GM12878 (cell line): ENCODE data around the gene FUT7. TPM values are rescaled to one million over a fixed set of nuclear protein-coding genes. Genes with fewer than 3 reads are reported as not detected.

ENCODE experiments used
- ATAC-seq: fragments of 200-7000 bp; cut with Tn5 transposase; 3 replicates; pipeline ENCODE4 v1.9.1; 2020; ENCODE audit warnings: mild to moderate bottlenecking, moderate library complexity
- BruUV-seq: library from RNA; stranded (reverse); fragments of 400-500 nt; replicated peaks from 2 replicates; lab custom pipeline; 2021; lab: Mats Ljungman, UMichigan
- CTCF ChIA-PET: fragments of 300-600 bp; sonication (Branson Sonifier 250); formaldehyde crosslinking; extraction: SDS; loops from one replicate; lab custom pipeline; 2021; ENCODE audit warnings: inconsistent platforms; lab: Yijun Ruan, JAX
- POLR2A ChIA-PET: fragments of 350-600 bp; formaldehyde crosslinking; extraction: SDS; loops from one replicate; lab custom pipeline; 2021; ENCODE audit warnings: inconsistent platforms; lab: Charles Lee
- RAD21 ChIA-PET: fragments of 300-600 bp; sonication (Branson Sonifier 250); formaldehyde crosslinking; loops from one replicate; lab custom pipeline; 2023; ENCODE audit warnings: antibody characterized with exemption; ENCODE audit not compliant: unreplicated experiment; lab: Charles Lee
- SMC1A ChIA-PET: fragments of 300-600 bp; sonication (Branson Sonifier 250); formaldehyde crosslinking; loops from one replicate; lab custom pipeline; 2023; ENCODE audit not compliant: unreplicated experiment, uncharacterized antibody; lab: Charles Lee
- DNase-seq: peaks from one replicate; pipeline ENCODE4 v3.0.0-alpha.2; 2011; ENCODE audit warnings: low read depth, low spot score
- FAIRE-seq: peaks from 3 replicates; lab custom pipeline; 2011; peaks lifted over from hg19 to GRCh38; lab: Jason Lieb, UNC
- H2AFZ ChIP-seq: 2 replicates; pipeline ENCODE4 v1.6.0; 2011; ENCODE audit warnings: low read depth, low read length, control low read depth; ENCODE audit not compliant: control insufficient read depth
- H3K27ac ChIP-seq: 2 replicates; pipeline ENCODE4 v1.5.1; 2011; ENCODE audit warnings: control low read depth; ENCODE audit not compliant: control insufficient read depth, insufficient read depth
- H3K27me3 ChIP-seq, 2 experiments: replicated peaks in 1 of 2; 2 replicates each; pipeline versions ENCODE4 v1.6.0 to v1.6.1; 2011; ENCODE audit warnings: low read length in 1 of 2; ENCODE audit not compliant: control insufficient read depth in 2 of 2, insufficient read depth in 2 of 2
- H3K36me3 ChIP-seq, 2 experiments: 2 replicates each; pipeline ENCODE4 v1.5.1; 2011; ENCODE audit warnings: low read length in 1 of 2; ENCODE audit not compliant: control insufficient read depth in 2 of 2, insufficient read depth in 2 of 2
- H3K4me1 ChIP-seq: 2 replicates; pipeline ENCODE4 v1.6.1; 2011; ENCODE audit warnings: mild to moderate bottlenecking, low read length, moderate library complexity, mixed read lengths; ENCODE audit not compliant: control insufficient read depth, insufficient read depth
- H3K4me2 ChIP-seq: 2 replicates; pipeline ENCODE4 v1.6.0; 2011; ENCODE audit warnings: control low read depth; ENCODE audit not compliant: control insufficient read depth, insufficient read depth
- H3K4me3 ChIP-seq: fragments of 200-600 bp; sonication (generic); 2 replicates; pipeline ENCODE4 v1.5.1; 2016
- H3K79me2 ChIP-seq: 2 replicates; pipeline ENCODE4 v1.6.0; 2011; ENCODE audit warnings: low read length; ENCODE audit not compliant: control insufficient read depth, insufficient read depth
- H3K9ac ChIP-seq: 2 replicates; pipeline ENCODE4 v1.8.0; 2011; ENCODE audit warnings: low read length, control low read depth, mixed read lengths; ENCODE audit not compliant: control insufficient read depth, insufficient read depth
- H3K9me3 ChIP-seq: replicated peaks from 3 replicates; pipeline ENCODE4 v1.5.1; 2011; ENCODE audit warnings: mild to moderate bottlenecking, low read length; ENCODE audit not compliant: control insufficient read depth, insufficient read depth
- H4K20me1 ChIP-seq: 2 replicates; pipeline ENCODE4 v1.6.0; 2011; ENCODE audit not compliant: control insufficient read depth, insufficient read depth
- ESRRA ChIP-seq: IDR thresholded peaks from 2 replicates; pipeline ENCODE4 v1.6.1; 2012; ENCODE audit warnings: mild to moderate bottlenecking, low read length, improper control_type of control experiment
- HDAC6 ChIP-seq: fragments of 200-600 bp; sonication (generic); IDR thresholded peaks from one replicate; pipeline ENCODE4 v1.8.0; 2017; ENCODE audit warnings: antibody characterized with exemption; ENCODE audit not compliant: unreplicated experiment
- MEF2B ChIP-seq: fragments of 450-650 bp; IDR thresholded peaks from 2 replicates; pipeline ENCODE4 v1.6.1; 2018; ENCODE audit warnings: mild to moderate bottlenecking, moderate library complexity; ENCODE audit not compliant: partially characterized antibody, poor library complexity, severe bottlenecking
- MYC ChIP-seq: IDR thresholded peaks from 2 replicates; pipeline ENCODE4 v1.6.1; 2011; ENCODE audit warnings: mild to moderate bottlenecking, low read length, moderate library complexity, inconsistent platforms; ENCODE audit not compliant: insufficient read depth, insufficient replicate concordance, insufficient read length, severe bottlenecking
- NFYA ChIP-seq: IDR thresholded peaks from 2 replicates; pipeline ENCODE4 v1.6.1; 2011; ENCODE audit warnings: low read depth, mild to moderate bottlenecking, low read length, improper control_type of control experiment, borderline replicate concordance
- RAD51 ChIP-seq: fragments of 450-650 bp; IDR thresholded peaks from 2 replicates; pipeline ENCODE4 v1.6.1; 2016; ENCODE audit warnings: moderate library complexity, mild to moderate bottlenecking, inconsistent platforms
- TAF1 ChIP-seq: IDR thresholded peaks from 2 replicates; pipeline ENCODE4 v1.6.1; 2011; ENCODE audit warnings: mild to moderate bottlenecking, low read depth, low read length, borderline replicate concordance
- WGBS: methylation state at CpG from one replicate; pipeline ENCODE4 v1.1.6; 2016; ENCODE audit warnings: low lambda C conversion rate; ENCODE audit not compliant: insufficient replicate concordance, insufficient coverage; ENCODE audit errors: missing lambda C conversion rate; 5-methylcytosine and 5-hydroxymethylcytosine counted together
- in situ Hi-C: fragments of 300-500 bp; cut with MboI; formaldehyde crosslinking; loops from 9 replicates; pipeline ENCODE4 v1.14.3; 2018; ENCODE audit warnings: mixed read lengths
- intact Hi-C: fragments of 100-400 bp; cut with micrococcal nuclease; formaldehyde crosslinking; loops from one replicate; pipeline ENCODE4 v1.14.2; 2022; ENCODE audit not compliant: unreplicated experiment
- polyA plus RNA-seq, 11 experiments: library from polyadenylated mRNA; depleted of rRNA in 4 of 11; unstranded in 6 of 11; stranded (reverse) in 5 of 11; fragments of >200 nt; fragmentation: Nextera tagmentation in 4 of 11; fragmentation: Illumina TruSeq in 1 of 11; extraction: Ambion mirVana in 4 of 11; extraction: Trizol in 1 of 11; gene quantifications; 1 replicate in 1 of 11; 2 replicates in 10 of 11; pipeline versions ENCODE4 v1.2.1 to v1.2.3, GENCODE V29; 2011 to 2016; ENCODE audit warnings: inconsistent platforms in 2 of 11, missing spikeins in 2 of 11, low read depth in 1 of 11
- total RNA-seq, 4 experiments: library from RNA; depleted of rRNA in 3 of 4; stranded (reverse); fragments of >200 nt in 3 of 4; fragmentation: Illumina TruSeq in 1 of 4; extraction: Trizol in 1 of 4; gene quantifications; 2 replicates each; pipeline versions ENCODE4 v1.2.1 to v1.2.3, GENCODE V29; 2013 to 2021

FUT7 gene
- total and polyA plus RNA-seq, 10 of the 15 experiments (the other 5 are each of a cell fraction or from before 2014, with no cell fraction given) = 0.04 to 0.62 (median 0.20) TPM; not detected in 2

GRCh38 chr9:137012694-137013570 lies 19.0 kb downstream of the FUT7 start:
- no peaks in the 10 kb centered on the region for H3K79me2 ChIP-seq
- WGBS = 91% methylated on average over 47 of the region's 67 CpGs
- H3K9me3 ChIP-seq = no peaks in the 10 kb centered on the region; the same call in 2 of the 3 replicates
- H3K9ac ChIP-seq = no peak overlapping the region
- ChIA-PET POLR2A (no interaction called here), RAD21 (no interaction called here), CTCF (no interaction called here), SMC1A (no interaction called here)
- ATAC-seq = no peak
- H4K20me1 ChIP-seq = no peaks in the 10 kb centered on the region
- no peaks in the 10 kb centered on the region for H3K27me3 ChIP-seq
- in situ Hi-C loops = no loop called here
- H3K36me3 ChIP-seq = no peaks in the 10 kb centered on the region
- no peak for FAIRE-seq
- no peak overlapping the region for H2AFZ ChIP-seq
- BruUV-seq = no TSS peak
- no peak for TF ChIP-seq MYC
- TF ChIP-seq RAD51 = no peak
- TF ChIP-seq NFYA = no peak
- no peak for TF ChIP-seq ESRRA
- no peak for TF ChIP-seq TAF1
- no peak for TF ChIP-seq MEF2B
- no peak for TF ChIP-seq HDAC6
- no peak overlapping the region for H3K4me3 ChIP-seq
- no peak overlapping the region for H3K4me2 ChIP-seq
- no peaks in the 10 kb centered on the region for H3K4me1 ChIP-seq
- no peak overlapping the region for H3K27ac ChIP-seq
- intact Hi-C loops = no loop called here
- no peak for DNase-seq
